IPS-NIHi7 (cell line): Measurements from ENCODE around the gene TEX26.
"Not testable (repeated sequence)": the region's sequence is repeated elsewhere in the genome, so short reads cannot be mapped to it uniquely, and the experiment has no call there.

Experiments
- DNase-seq: peaks from one replicate; pipeline ENCODE4 v3.0.0; 2012; ENCODE audit warnings: mixed read lengths; ENCODE audit errors: extremely low spot score

The TEX26 gene

DNA sequence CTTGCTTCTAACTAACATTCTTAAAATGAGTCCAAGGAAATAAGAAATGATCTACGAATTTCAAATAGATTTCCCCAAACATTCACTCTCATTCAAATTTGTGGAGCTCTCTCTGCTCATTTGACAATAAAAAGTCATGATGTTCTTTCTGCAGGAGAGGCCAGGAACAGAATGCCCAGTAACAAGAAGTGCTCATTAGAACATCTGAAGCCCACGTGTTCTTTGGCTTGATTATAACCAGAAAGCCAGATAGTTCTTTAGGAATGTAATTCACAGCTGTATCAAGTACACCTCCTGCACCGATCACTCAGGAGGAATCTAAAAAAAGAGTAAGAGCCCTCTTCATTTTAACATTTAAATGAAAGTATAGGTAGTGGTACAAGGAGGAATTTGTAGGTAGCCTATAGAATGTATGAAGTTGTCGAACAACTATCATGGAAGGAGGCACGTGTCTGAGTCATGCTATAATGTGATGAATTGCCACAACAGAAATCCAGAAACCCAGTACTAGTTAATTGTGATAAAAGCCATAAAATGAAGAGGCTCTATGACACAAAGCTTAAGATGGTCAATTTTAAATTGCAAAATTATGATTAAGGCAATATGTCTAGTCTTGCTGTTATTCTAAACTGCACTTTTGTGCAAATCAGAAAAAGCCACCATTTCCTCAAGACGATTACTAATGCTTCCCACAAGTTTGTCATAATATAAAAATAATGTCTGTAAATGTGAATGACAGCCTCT is 13.6 kb upstream of the TEX26 start:
- DNase-seq = no peak

DNA sequence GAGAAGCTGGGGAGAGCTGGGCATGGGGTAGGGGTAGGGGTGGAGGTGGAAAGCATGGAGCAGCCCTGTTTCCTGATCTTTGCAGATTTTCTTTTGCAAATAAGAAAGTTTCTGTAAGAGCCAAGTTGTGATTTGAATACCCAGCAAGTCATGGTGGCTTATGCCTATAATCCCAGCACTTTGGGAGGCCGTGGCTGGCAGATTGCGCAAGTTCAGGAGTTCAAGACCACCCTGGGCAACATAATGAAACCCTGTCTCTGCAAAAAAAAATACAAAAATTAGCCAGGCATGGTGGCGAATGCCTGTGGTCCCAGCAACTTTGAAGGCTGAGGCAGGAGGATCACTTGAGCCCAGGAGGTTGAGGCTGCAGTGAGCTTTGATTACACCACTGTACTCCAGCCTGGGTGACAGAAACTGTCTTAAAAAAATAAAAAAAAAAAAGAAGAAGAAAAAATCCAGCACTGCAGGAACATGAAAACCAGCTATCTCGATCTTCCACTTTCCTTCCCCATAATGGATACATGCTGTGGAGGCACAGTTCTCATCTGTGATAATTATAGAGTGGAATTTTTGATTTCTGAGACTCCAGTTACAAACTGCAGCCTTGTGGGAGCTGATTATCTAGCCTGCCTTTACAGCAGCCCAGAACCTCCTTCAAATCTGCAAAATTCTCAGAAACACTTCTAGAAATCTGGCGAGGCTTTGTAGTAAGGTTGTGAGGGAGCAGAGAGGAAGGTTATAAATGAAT is 12.1 kb upstream of the TEX26 start:
- DNase-seq = no peak

DNA sequence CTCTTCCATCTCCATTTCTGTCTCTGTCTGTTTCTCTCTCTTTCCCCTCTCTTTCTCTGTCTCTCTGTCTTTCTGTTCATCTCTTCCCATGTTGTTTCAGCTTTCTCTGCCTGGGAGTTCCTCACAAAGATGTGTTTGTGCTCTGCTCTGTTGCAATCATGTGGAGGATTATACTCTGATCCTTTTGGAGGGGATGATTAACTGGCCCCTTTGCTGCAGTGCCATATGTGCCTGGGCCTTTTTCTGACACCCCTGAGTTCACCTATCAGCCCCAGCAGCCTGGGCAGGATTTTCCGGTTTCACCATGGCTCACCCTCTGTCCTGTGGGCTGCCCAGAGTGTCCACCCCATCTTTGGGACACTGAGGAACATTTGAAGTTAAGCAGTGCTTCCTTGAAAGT is 9.0 kb upstream of the TEX26 start:
- DNase-seq = no peak

DNA sequence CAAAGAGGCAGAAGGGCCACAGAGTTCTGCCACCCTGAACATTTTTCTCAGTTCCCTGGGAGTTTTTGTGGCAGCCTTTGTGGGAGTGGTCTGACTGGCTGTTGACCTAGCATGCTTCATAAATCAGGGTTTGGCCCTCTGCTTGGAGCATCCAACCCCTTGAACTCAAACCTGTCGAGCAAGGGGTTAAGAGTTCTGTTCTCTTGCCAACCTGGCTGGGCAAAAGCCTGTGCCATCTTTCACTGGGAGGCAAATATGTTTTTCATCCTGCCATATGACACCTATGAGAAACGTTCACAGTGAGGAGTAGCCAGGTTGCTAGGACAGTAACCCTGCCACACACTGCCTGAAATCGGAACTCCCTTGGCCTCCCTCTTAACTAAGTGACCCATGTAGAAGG is 7.7 kb upstream of the TEX26 start:
- DNase-seq = no peak

GRCh38 chr13:30925429-30925828 is 7.0 kb upstream of the TEX26 start:
- DNase-seq = no peak

GRCh38 chr13:30926781-30927180 is 5.7 kb upstream of the TEX26 start:
- no peak for DNase-seq

DNA sequence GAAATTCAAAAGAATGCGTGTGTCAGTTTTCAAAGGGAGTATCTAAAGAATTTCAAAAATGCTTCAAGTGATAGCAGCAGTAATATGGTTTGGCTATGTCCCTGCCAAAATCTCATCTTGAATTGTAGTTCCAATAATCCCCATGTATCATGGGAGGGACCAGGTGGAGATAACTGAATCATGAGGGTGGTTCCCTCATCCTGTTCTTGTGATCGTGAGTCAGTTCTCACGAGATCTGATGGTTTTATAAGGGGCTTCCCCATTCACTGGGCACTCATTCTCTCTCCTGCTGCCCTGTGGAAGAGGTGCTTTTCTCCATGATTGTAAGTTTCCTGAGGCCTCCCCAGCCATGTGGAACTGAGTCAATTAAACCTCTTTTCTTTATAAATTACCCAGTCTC is 5.3 kb upstream of the TEX26 start:
- not testable (repeated sequence) for DNase-seq

DNA sequence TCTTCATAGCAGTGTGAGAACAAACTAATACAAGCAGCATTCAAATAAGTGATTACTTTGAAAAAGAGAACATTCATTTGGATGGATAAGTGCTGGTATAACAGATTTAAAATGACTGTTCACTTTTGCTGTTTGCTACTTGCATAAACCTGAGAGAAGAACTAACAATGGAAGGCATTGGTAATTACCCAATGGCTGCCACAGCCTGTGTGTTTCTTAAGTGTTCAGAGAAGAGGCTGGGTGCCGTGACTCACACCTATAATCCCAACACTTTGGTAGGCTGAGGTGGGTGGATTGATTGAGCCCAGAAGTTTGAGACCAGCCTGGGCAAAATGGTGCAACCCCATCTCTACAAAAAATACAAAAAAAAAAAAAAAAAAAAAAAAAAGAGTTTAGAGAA is 4.9 kb upstream of the TEX26 start:
- no peak for DNase-seq

GRCh38 chr13:30928978-30929377 is 3.5 kb upstream of the TEX26 start:
- no peak for DNase-seq

DNA sequence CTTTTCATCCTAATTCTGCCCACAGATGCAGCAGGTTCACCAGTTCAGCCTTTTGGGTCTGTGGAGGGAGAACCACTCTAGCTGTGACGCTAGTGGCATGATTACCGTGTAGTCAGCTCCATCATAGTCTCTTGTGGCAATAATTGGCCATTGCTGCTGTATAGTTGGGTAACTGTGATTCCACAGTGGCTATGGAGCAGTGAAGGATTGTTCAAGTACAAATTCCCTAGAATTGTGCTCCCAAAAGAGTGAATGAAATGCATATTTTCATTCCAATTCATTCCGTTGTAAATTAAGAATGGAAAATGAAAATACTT is 856 bp downstream of the TEX26 start:
- no peak for DNase-seq

- peak; percentile 50 for DNase-seq
Observed at GRCh38 chr13:30934381-30934780, 1.9 kb downstream of the TEX26 start.

GRCh38 chr13:30934803-30935202 is 2.3 kb downstream of the TEX26 start:
- no peak for DNase-seq

DNA sequence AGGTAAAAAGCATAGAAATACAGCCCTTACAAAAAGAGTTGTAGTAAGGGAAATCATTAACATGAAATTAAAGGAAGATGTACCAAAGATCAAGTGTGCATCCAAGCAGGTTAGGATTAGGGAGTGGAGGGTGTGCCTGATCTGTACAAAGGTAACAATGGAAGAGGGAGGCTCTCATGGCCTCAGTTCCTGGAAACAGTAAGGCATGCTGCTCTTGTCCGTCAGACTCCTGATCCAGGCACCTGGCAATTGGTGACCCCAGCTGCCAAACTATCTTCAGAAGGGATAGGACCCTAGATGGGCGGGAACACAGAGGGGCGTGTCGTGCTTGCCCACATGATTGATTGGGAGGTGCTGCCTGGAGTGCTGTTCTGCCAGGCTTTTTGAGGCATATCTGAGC is 4.5 kb downstream of the TEX26 start:
- DNase-seq = no peak

DNA sequence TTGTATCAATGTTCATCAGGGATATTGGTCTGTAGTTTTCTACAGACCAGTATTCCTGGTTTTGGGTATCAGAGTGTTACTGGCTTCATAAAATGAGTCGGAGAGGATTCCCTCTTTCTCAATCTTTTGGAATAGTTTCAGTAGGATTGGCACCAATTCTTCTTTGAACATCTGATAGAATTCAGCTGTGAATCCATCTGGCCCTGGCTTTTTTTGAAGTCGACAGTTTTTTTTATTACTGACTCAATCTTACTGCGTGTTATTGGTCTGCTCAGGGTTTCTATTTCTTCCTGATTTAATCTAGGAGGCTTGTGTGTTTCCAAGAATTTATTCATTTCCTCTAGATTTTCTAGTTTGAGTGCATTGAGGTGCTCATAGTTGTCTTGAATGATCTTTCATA is 11.4 kb downstream of the TEX26 start:
- DNase-seq = no peak

DNA sequence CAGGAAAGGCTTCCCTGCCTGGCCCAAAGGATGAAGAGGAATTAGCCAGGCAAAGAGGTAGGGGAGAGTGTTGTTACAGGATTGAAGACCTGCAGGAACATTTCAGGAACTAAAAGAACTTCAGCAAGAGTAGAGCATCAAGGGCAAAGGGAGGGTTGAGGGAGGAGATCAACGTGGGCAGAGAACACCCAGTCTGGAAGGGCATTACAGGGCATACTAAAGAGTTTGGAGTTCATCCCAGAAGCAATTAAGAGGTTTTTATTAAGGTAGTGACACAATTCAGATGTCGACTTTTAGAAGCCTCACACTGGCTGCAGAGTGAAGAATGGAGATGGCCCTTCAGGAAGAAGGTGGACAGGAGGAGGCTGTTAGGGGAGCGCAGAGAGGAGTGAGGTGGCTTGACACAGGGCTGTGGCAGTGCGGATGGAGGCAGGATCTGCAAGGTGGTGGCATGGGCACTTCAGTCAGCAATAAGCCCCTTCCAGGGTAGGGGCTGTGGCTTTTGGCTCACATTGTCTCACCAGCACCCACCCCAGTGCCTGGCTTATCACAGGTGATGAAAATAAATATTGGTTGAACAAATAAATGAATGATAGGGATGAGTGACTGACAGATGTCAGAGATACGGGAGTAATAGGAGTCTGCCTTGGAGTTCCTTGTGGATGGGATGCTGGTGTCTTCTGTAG is 24.9 kb downstream of the TEX26 start:
- no peak for DNase-seq

- no peak for DNase-seq
Observed at GRCh38 chr13:30959678-30960077, 27.2 kb downstream of the TEX26 start.

- DNase-seq = no peak
Observed at GRCh38 chr13:30963791-30964190, 31.3 kb downstream of the TEX26 start.

GRCh38 chr13:30965380-30965779 is 32.9 kb downstream of the TEX26 start:
- DNase-seq = no peak

DNA sequence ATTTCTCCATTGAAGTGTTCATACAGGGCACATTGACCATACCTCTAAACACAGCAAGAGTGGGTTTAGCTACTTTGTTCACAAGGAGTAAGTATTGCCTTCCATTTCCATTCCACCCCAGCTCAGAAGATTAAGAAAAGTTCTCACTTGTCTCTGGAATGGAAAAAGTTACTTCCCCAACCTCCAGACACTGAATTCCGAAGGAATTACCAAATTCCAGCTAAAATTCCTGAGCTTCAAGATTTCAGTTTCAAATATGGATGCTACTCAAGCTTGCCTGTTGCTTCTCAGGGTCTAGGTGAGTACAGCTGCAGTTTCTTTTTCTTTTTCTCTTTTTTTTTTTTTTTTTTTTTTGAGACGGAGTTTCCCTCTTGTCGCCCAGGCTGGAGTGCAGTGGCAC is 33.6 kb downstream of the TEX26 start:
- no peak for DNase-seq

DNA sequence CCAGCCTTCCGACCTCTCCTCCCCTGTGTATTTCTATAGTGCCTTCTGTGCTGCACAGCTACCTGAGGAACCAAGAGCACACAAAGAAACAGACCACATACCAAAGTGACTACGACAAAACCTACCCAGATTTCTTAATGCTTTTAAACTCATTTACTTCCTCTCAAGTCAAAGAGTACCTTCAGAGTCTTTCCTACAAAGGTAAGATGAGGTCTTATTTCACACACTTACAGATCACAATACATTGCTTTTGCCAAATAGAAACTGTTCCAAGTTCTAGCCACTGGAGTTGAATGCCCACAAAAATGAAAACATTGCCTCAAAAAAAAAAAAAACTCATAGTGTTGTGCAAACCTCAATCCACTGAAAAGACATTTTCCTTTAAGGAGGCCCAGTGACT is 36.4 kb downstream of the TEX26 start:
- no peak for DNase-seq

DNA sequence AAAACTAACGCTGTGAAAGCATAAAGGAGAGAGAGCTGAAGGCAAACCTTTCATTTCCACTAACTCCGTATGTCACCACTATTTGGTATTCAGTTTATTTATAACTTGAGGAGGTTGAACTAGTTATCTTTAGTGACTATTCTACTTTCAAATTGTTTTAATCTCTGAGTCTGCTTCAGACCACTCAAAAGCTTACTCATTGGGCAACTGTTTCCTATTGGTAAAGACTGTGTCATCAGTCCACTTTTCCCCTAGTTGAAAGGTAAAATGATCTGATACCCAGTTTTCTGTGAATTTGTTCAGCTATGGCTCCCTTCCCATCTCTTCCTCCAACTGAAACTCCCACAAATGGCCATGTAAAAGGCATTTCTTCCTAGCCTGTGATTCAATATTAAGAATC is 39.1 kb downstream of the TEX26 start:
- no peak for DNase-seq

- DNase-seq = no peak
Observed at GRCh38 chr13:30972888-30973377, 40.5 kb downstream of the TEX26 start.

- no peak for DNase-seq
Observed at GRCh38 chr13:30974350-30974749, 41.9 kb downstream of the TEX26 start.
